Measurements from ENCODE around the gene ATXN1. TPM values are rescaled to one million over a fixed set of nuclear protein-coding genes. Genes with fewer than 3 reads are reported as not detected.

Gene ATXN1
- total RNA-seq, 1 donor from 2014 or later: 18.4 TPM

- Histone ChIP-seq H3K36me3 (ENCODE audit: control insufficient read depth, insufficient read depth, low read length) (no peaks in the 10 kb centered on the region), H3K27me3 (ENCODE audit: control insufficient read depth, insufficient read depth, low read length) (no peaks in the 10 kb centered on the region), H3K4me3 (ENCODE audit: low read depth, low read length) (no peak overlapping the region)
- TF ChIP-seq CTCF (IDR thresholded peaks at IDR 0.05; ENCODE audit: insufficient read depth, low read length, severe bottlenecking): no peak
- DNase-seq (ENCODE audit: low read depth) (no peak), FAIRE-seq (no peak)
Measured at GRCh38 chr6:16481697-16482399, 279.4 kb downstream of the ATXN1 start.

GRCh38 chr6:16480763-16481560 is 280.3 kb downstream of the ATXN1 start:
- no peaks in the 10 kb centered on the region for H3K36me3 ChIP-seq (ENCODE audit: control insufficient read depth, insufficient read depth, low read length)
- H3K27me3 ChIP-seq (ENCODE audit: control insufficient read depth, insufficient read depth, low read length): no peaks in the 10 kb centered on the region
- FAIRE-seq (no peak), DNase-seq (ENCODE audit: low read depth) (no peak)
- TF ChIP-seq CTCF (IDR thresholded peaks at IDR 0.05; ENCODE audit: insufficient read depth, low read length, severe bottlenecking): no peak
- no peak overlapping the region for H3K4me3 ChIP-seq (ENCODE audit: low read depth, low read length)

GRCh38 chr6:16477367-16478149 is 283.7 kb downstream of the ATXN1 start:
- no peak for DNase-seq (ENCODE audit: low read depth)
- no peak for FAIRE-seq
- Histone ChIP-seq H3K27me3 (ENCODE audit: control insufficient read depth, insufficient read depth, low read length) (no peaks in the 10 kb centered on the region), H3K36me3 (ENCODE audit: control insufficient read depth, insufficient read depth, low read length) (no peaks in the 10 kb centered on the region), H3K4me3 (ENCODE audit: low read depth, low read length) (no peak overlapping the region)
- no peak for TF ChIP-seq CTCF (IDR thresholded peaks at IDR 0.05; ENCODE audit: insufficient read depth, low read length, severe bottlenecking)

- Histone ChIP-seq H3K27me3 (ENCODE audit: control insufficient read depth, insufficient read depth, low read length) (no peaks in the 10 kb centered on the region), H3K4me3 (ENCODE audit: low read depth, low read length) (no peak overlapping the region), H3K36me3 (ENCODE audit: control insufficient read depth, insufficient read depth, low read length) (no peaks in the 10 kb centered on the region)
- TF ChIP-seq CTCF (IDR thresholded peaks at IDR 0.05; ENCODE audit: insufficient read depth, low read length, severe bottlenecking): no peak
- FAIRE-seq (no peak), DNase-seq (ENCODE audit: low read depth) (no peak)
Measured at GRCh38 chr6:16476861-16477260, 284.4 kb downstream of the ATXN1 start.

- FAIRE-seq: no peak
- no peak for DNase-seq (ENCODE audit: low read depth)
- no peak for TF ChIP-seq CTCF (IDR thresholded peaks at IDR 0.05; ENCODE audit: insufficient read depth, low read length, severe bottlenecking)
Measured at GRCh38 chr6:16475494-16475781, 285.8 kb downstream of the ATXN1 start.

More at GRCh38 chr6:16475494-16475781, 285.8 kb downstream of the ATXN1 start:
- no peaks in the 10 kb centered on the region for H3K36me3 ChIP-seq (ENCODE audit: control insufficient read depth, insufficient read depth, low read length)
- H3K4me3 ChIP-seq (ENCODE audit: low read depth, low read length): no peak overlapping the region
- no peaks in the 10 kb centered on the region for H3K27me3 ChIP-seq (ENCODE audit: control insufficient read depth, insufficient read depth, low read length)
